ENCODE results near the gene DDI2.
"Not testable (repeated sequence)": the region's sequence is repeated elsewhere in the genome, so short reads cannot be mapped to it uniquely, and the experiment has no call there.

The DDI2 gene

DNA sequence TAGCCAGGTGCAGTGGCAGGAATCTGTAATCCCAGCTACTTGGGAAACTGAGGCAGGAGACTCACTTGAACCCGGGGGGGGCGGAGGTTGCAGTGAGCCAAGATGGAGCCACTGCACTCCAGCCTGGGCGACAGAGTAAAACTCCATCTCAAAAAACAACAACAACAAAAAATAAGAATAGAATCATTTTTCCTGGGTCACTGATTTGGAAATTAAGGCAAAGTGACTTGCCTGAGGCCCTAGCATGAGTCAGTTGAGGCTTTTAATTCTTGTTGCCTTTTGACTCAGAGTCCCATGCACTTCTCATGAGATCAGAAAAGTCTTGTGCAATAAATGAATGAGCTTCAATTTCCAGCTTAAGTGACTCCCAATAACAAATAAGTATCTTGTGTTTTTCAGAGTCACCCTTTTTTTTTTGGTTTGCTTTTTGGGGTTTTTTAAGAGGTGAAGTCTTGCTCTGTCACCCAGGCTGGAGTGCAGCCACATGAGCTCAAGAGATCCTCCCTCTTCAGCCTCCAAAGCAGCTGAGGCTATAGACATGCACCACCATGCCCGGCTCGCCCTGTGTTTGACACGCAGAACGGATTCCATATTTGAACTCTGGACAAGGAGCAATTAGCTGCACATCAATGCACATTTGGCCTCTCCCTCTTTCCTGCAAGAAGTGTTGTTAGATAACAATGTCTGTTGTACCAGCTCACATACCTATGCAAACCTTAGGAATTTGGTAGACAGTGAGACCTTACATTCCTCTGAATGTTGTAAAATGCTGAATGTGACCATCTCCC, 63.5 kb downstream of the DDI2 start:
- peak; percentile 72 for DNase-seq

DNA sequence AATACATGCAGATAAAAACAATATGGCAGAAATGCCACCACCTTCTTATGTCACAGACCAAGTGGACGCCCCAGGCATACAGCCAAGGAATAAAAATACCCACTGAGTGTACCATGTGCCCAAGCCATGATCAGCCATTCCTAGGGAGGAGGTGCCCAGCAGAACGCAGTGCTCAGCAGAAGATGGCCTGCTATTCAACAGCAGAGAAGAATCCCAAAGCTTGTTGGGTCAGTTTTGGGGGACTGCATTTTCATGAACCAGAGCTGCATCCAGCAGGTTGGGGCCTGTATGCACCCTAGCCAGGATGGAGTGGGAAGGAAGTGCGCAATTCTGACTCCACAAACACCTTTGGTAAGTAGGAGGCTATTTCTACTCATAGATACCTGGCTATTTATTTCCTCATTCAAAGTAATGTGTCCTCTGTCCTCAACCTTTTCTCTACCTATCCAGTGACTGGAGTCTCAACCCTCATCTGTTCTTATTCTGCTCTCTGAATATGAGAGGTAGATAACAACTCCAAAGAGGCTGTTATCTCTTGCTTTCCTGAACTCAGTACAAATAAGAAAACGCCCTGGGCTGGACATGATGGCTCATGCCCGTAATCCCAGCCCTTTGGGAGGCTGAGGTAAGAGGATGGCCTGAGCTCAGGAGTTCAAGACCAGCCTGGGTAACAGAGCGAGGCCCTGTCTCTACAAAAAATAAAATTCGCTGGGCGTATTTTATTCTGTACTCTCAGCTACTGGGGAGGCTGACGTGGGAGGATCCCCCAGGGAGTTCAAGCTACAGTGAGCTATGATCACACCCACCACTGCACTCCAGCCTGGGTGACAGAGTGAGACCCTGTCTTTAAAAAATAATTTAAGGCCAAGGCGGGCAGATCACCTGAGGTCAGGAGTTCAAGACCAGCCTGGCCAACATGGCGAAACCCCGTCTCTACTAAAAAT, 64.4 kb downstream of the DDI2 start:
- DNase-seq, result no peak

DNA sequence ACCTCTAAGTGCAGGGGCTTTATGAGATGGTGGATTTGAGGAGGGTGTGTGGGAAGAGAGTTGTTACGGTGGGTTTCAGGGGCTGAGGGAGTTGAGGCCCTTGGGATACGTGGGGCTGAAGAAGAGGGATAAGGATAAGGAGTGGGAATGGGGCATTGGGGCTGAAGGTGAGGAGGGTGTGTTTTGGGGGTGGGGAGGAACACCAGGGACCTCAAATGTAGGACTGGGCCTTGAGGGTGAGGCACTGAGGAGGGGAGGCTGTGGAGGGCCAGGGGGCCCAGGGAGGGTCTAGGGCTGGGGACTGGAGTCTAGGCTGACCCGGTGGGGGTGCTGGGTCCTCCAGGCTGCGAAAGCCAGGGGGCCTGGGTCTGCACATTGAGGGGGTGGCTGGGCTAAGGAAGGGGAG, 65.7 kb downstream of the DDI2 start:
- no peak for DNase-seq

- no peak for DNase-seq
These were observed 66.2 kb downstream of the DDI2 start for GRCh38 chr1:15683345-15684039.

GRCh38 chr1:15684042-15684461, 66.8 kb downstream of the DDI2 start, which contains the start of gene PLEKHM2:
PLEKHM2 (plus strand) TSS chr1:15684320; CDS start chr1:15684559, 239 bp downstream.
- peak; percentile 63 for DNase-seq

DNA sequence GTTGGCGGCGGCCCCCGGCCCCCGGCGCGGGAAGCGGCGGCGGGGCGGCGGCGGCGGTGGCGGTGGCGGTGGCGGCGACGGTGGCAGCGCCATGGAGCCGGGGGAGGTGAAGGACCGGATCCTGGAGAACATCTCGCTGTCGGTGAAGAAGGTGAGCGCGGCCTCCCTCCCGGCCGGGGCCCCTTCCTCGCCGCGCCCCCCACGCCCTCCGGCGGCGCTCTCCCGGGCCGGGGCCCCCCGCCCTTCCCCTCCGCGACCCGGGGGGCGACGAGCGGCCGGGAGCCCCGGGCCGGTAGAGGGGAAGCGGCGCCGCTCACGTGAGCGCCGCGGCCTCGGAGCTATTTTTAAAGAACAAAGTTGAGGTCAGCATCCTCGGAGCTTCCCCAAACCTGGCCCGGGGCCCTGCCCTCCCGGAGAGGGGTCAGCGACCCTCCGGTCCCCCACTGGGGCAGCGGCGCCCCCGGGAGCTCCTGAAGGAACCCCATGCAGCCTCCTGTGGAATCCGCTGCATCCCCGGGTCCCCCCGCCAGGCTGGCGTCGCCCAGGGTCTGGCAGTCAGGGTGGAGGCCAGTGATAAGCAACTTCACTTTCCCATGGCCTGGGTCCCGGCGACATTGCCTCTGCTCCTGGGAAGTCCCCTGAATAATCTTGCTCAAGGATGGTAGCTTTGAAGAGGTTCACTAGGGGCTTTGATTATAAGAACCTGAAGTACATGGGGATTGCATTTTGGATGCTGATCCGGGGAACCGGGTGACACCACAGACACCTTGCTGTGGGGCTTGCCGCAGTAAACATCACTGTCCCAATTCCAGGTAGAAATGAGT, 67.4 kb downstream of the DDI2 start:
- peak; percentile 34 for DNase-seq

- DNase-seq, result no peak
These were observed 68.6 kb downstream of the DDI2 start for GRCh38 chr1:15685820-15686219.

- no peak for DNase-seq
These were observed 70.2 kb downstream of the DDI2 start for GRCh38 chr1:15687446-15687845.

DNA sequence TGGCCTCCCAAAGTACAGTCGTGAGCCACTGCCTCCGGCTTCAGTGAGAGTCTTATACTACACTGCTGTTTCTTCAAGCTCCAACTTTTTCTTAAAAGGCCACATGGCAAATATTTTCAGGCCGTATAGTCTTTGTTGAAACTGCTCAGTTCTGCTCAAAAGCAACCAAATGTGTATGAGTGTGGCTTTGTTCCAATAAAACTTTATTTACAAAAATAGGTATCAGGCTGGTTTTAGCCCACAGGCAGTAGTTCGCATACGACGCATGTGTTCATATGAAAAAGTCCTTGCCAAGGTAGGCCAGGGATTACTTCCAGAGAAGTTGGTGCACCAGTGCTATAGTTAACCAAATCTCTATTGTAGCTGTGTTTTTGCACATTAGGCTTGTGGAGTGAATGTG, 73.1 kb downstream of the DDI2 start:
- no peak for DNase-seq

DNA sequence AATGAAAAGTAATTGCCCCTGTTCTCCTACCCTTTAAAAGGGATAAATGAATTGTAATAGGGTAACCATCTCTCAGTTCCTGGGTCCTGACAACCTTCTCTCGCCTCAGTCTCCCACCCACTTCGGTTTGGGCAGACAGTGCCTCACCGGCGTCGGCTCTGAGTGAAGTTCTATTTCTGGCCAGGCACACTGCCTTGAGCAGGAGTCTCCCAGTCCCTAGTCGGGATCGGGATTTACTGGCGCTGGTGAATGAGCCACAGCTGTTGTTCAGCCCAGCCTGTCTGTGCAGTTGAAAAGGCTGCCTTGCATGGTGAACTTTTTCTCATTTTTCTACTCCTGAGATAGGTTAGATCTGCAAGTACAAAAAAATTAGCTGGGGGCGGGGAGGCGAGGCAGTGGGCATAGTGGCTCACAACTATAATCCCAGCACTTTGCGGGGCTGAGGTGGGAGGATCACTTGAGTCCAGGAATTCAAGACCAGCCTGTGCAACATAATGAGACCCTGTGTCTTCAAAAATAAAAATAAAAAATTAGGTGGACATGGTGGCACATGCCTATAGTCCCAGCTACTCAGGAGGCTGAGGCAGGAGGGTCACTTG, 74.3 kb downstream of the DDI2 start:
- no peak for DNase-seq

GRCh38 chr1:15692121-15692682, 74.9 kb downstream of the DDI2 start:
- no peak for DNase-seq

GRCh38 chr1:15693371-15693770, 76.1 kb downstream of the DDI2 start:
- DNase-seq, result no peak

DNA sequence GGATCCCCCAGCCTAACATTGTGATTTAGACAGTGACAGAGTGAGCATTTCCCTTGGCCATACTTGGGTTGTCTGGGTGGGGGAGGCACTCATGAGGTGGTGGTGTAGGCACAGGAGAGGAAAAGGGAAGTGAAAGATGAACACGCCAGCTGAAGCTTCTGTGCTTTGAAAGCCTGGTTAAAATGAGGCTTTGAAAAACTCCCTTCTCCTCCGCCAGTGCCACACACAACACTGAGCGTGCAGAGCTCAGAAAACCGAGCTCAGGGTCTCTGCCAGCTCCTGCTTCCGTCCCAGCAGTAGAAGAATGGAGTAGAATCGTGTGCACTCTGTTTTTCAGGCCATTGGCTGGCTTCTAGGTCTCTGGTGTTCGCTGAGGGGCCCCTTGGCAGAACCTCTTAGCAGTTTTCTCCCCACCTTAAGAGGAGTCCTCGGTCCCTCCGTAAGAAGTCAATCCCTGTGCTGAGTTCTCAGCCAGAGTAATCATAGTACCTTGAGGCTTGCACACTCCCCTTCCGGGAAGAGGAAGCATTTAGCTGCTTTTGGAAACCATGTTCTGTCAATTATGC, 79.8 kb downstream of the DDI2 start:
- DNase-seq, result peak; percentile 54

- DNase-seq, result no peak
These were observed 80.9 kb downstream of the DDI2 start for GRCh38 chr1:15698201-15698600.

GRCh38 chr1:15699321-15699720, 82.1 kb downstream of the DDI2 start:
- DNase-seq, result not testable (repeated sequence)

- DNase-seq, result no peak
These were observed 83.2 kb downstream of the DDI2 start for GRCh38 chr1:15700508-15700907.

DNA sequence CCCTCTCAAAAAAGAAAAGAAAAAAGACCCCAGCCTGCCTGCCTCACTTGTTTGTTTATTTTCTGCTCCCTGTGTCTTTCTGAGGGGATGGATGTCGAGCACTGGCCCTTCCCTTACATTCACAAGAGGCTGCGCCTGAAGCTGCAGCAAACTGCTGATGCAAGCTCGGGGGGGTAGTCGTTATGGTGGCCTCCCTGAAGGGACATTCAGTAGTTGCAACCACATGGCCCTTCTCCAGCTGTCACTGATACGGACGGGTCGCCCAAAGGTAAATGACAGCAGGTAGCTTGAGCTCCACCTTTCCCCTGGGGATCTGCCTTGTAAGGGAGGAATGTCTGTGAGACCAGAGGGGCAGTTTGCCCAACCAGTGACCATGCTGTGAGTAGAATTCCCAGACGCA, 84.5 kb downstream of the DDI2 start:
- DNase-seq, result no peak

DNA sequence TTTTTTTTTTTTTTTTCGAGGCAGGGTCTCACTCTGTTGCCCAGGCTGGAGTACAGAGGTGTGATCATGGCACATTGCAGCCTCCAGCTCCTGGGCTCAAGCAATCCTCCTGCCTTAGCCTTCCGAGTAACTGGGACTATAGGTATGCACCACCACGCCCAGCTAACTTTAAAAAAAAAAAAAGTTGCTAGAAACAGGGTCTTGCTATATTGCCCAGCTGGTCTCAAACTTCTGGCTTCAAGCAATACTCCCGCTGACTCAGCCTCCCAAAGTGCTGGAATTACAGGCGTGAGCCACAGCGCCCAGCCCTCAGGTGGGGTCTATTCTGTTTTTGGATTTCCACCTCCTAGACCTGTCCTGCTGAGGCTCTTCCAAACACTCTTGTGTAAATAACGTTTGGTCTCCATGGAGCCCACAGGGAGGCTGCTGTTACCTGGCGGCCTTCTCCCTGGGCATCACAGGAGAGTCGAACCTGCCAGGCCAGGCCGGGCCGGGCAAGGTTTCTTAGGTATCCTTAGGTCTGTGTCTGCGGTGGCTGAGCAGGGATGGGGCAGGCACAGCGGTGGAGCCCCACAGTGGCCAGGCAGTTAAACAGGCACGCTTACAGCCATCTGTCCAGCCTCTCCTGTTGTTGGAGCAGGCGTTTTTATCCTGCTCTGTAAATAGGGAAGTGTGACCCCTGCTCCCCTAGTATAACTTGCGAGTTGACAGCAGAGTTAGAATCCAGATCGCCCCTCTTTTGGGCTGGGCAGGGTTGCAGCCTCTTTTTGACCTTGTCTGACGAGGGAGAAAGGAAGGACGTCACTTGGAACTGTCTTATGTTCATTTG, 85.7 kb downstream of the DDI2 start:
- no peak for DNase-seq

DNA sequence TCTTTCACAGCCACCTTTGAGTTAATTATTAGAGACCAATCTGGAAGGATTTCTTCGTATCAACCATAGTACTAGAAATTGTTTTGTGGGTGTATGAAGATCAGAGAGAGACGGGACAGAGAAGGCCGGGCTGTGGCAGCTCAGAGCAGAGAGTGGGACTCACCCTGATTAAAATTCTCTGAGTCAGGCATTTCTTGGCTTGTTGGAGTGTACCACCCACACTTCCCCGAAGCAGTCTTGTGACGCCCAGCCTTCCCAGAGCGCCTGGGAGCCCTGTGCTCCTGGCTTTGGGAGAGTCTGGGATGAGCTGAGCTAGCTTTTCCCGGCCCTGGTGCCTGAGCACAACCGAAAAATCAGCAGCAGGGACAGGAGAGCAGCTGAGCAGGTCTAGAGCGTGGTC, 86.3 kb downstream of the DDI2 start:
- no peak for DNase-seq

DNA sequence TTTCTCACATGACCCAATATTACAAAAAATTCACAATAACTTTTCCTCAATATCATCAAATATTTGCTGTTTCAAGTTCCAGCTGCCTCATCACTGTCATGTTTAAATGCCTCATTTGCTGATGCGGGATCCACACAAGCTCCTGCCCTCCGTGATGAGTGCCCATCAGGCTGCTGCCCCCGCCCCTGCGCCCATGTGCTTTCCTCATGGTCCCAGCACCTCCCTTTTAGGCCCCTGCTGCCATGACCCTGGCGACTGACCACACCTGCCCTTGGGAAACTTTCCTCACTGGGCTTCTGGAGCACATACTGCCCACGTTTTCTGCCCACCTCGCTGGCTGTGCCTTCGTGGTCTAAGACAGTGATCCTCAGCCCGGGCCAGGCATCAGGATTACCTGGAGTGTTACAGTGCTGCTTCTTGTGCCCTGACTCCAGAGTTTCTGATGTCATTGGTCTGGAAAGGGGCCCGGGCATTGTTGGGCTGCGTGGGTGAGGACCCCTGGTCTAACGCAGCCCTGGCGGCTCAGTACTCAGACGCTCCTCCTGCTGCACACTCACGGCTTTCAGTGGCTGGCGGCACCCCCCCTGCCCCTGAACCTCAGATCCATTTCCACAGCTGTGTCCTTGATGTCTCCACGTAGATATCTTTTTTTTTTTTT, 87.4 kb downstream of the DDI2 start:
- DNase-seq, result no peak
